A673 (cell line): Measurements from ENCODE around the gene REXO4. TPM values are rescaled to one million over a fixed set of nuclear protein-coding genes. Genes with fewer than 3 reads are reported as not detected.

Experiments
- BruUV-seq: library from RNA; stranded (reverse); fragments of 400-500 nt; replicated peaks from 2 replicates; lab custom pipeline; 2021; lab: Mats Ljungman, UMichigan
- CTCF ChIA-PET: fragments of 300-600 bp; sonication (Branson Sonifier 250); formaldehyde crosslinking; loops from one replicate; lab custom pipeline; 2022; ENCODE audit warnings: antibody characterized with exemption; lab: Charles Lee
- POLR2A ChIA-PET: fragments of 300-600 bp; sonication (Branson Sonifier 250); formaldehyde crosslinking; loops from one replicate; lab custom pipeline; 2022; ENCODE audit warnings: antibody characterized with exemption; ENCODE audit not compliant: low non-redundant PET; lab: Charles Lee
- DNase-seq: peaks from one replicate; pipeline ENCODE4 v3.0.0-alpha.2; 2015; ENCODE audit warnings: low spot score
- H3K27ac ChIP-seq: fragments of 200-600 bp; sonication (generic); 2 replicates; pipeline ENCODE4 v1.5.1; 2016; ENCODE audit warnings: mixed run types, low read depth, mild to moderate bottlenecking, mixed read lengths, antibody characterized with exemption, low read length; ENCODE audit not compliant: poor library complexity, severe bottlenecking
- H3K27me3 ChIP-seq: fragments of 200-600 bp; sonication (generic); replicated peaks from 2 replicates; pipeline ENCODE4 v1.6.1; 2017; ENCODE audit warnings: mixed run types, low read depth, mild to moderate bottlenecking, mixed read lengths, antibody characterized with exemption, low read length; ENCODE audit not compliant: insufficient read depth, poor library complexity
- H3K36me3 ChIP-seq: fragments of 200-600 bp; sonication (generic); 2 replicates; pipeline ENCODE4 v1.6.1; 2016; ENCODE audit warnings: mixed run types, mild to moderate bottlenecking, mixed read lengths, antibody characterized with exemption, low read length; ENCODE audit not compliant: insufficient read depth, poor library complexity, severe bottlenecking
- H3K4me1 ChIP-seq: fragments of 200-600 bp; sonication (generic); 2 replicates; pipeline ENCODE4 v1.6.1; 2017; ENCODE audit warnings: mixed run types, mild to moderate bottlenecking, mixed read lengths, antibody characterized with exemption, low read length; ENCODE audit not compliant: insufficient read depth, poor library complexity, severe bottlenecking
- H3K4me3 ChIP-seq: fragments of 200-600 bp; sonication (generic); 2 replicates; pipeline ENCODE4 v1.5.1; 2016; ENCODE audit warnings: low read depth, mixed run types, mild to moderate bottlenecking, mixed read lengths, low read length; ENCODE audit not compliant: poor library complexity, severe bottlenecking
- H3K9me3 ChIP-seq: fragments of 200-600 bp; sonication (generic); 2 replicates; pipeline ENCODE4 v1.6.1; 2016; ENCODE audit warnings: mixed run types, low read depth, mild to moderate bottlenecking, mixed read lengths, antibody characterized with exemption, low read length; ENCODE audit not compliant: poor library complexity, severe bottlenecking
- EZH2 ChIP-seq: fragments of 200-600 bp; sonication (generic); IDR thresholded peaks from 2 replicates; pipeline ENCODE4 v1.6.1; 2017; ENCODE audit warnings: borderline replicate concordance, low read depth, mild to moderate bottlenecking, mixed read lengths, antibody characterized with exemption, low read length; ENCODE audit not compliant: poor library complexity, severe bottlenecking
- intact Hi-C: fragments of 100-400 bp; cut with micrococcal nuclease; formaldehyde crosslinking; loops from one replicate; pipeline ENCODE4 v1.10.0; 2022; ENCODE audit not compliant: unreplicated experiment
- total RNA-seq: library from RNA; stranded (reverse); gene quantifications from 2 replicates; pipeline ENCODE4 v1.2.3, GENCODE V29; 2021
- TF ChIP-seq, protein P1 (sequence below): fragments of 300-800, 200-600 bp; sonication (generic); conservative IDR thresholded peaks from 2 replicates; pipeline ENCODE4 v1.5.1; 2017; ENCODE audit warnings: low read depth, mild to moderate bottlenecking, antibody characterized with exemption, low read length, moderate library complexity, mixed read lengths

REXO4 gene
- total RNA-seq, 1 experiment from 2014 or later = 35.9 TPM

DNA sequence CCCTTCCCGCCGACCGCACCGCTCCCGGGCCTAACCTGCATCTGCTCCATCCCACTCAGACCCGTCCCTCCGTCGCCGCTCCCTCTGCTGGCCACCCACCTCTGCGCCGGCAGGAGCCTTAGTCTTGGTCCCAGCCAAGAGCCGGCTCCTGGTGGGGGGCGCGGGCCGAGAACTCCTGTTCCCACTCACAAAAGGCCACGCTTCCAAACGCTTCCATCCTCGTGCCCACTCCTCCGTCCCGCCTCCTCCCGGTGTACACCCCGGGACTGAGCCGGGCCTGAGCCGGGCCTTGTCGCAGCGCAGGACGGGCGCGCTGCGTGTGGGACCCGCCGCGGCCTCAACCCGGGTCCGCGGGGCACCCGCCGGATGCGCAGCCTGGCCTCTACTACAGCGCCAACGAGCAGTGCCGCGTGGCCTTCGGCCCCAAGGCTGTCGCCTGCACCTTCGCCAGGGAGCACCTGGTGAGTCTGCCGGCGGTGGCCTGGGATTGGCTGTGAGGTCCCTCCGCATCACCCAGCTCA is 11.9 kb upstream of the REXO4 start:
- BruUV-seq = no TSS peak
- no peak overlapping the region for H3K4me3 ChIP-seq
- TF ChIP-seq, protein P1, sequence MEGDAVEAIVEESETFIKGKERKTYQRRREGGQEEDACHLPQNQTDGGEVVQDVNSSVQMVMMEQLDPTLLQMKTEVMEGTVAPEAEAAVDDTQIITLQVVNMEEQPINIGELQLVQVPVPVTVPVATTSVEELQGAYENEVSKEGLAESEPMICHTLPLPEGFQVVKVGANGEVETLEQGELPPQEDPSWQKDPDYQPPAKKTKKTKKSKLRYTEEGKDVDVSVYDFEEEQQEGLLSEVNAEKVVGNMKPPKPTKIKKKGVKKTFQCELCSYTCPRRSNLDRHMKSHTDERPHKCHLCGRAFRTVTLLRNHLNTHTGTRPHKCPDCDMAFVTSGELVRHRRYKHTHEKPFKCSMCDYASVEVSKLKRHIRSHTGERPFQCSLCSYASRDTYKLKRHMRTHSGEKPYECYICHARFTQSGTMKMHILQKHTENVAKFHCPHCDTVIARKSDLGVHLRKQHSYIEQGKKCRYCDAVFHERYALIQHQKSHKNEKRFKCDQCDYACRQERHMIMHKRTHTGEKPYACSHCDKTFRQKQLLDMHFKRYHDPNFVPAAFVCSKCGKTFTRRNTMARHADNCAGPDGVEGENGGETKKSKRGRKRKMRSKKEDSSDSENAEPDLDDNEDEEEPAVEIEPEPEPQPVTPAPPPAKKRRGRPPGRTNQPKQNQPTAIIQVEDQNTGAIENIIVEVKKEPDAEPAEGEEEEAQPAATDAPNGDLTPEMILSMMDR = 0 out of 2 replicates have a peak, but pooled peaks have one; percentile 26
- no peak for TF ChIP-seq EZH2
- no peaks in the 10 kb centered on the region for H3K9me3 ChIP-seq
- DNase-seq = no peak
- POLR2A ChIA-PET = no interaction called here
- peaks cover 7% of the 10 kb centered on the region for H3K27me3 ChIP-seq
- CTCF ChIA-PET = no interaction called here
- H3K36me3 ChIP-seq = no peaks in the 10 kb centered on the region
- H3K27ac ChIP-seq = no peak overlapping the region
- H3K4me1 ChIP-seq = no peaks in the 10 kb centered on the region
- intact Hi-C loops = no loop called here

DNA sequence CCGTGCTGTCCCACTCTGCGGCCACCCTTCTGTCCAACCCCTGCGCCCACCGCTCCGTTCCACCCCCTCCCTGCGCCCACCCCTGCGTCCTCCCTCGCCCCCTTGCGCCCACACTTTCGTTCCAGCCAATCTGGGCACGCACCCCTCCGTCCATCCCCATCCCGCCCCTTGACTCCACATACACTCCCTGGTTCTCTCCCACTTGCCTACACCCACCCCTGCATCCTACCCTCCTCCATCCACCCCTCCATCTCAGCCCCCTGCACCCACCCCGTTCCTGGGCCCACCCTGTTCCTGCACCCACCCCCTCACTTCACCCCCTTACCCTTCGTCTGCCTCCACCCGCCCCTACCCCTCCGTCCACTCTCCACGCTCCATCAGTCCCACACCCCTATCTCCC is 11.4 kb upstream of the REXO4 start:
- POLR2A ChIA-PET = no interaction called here

DNA sequence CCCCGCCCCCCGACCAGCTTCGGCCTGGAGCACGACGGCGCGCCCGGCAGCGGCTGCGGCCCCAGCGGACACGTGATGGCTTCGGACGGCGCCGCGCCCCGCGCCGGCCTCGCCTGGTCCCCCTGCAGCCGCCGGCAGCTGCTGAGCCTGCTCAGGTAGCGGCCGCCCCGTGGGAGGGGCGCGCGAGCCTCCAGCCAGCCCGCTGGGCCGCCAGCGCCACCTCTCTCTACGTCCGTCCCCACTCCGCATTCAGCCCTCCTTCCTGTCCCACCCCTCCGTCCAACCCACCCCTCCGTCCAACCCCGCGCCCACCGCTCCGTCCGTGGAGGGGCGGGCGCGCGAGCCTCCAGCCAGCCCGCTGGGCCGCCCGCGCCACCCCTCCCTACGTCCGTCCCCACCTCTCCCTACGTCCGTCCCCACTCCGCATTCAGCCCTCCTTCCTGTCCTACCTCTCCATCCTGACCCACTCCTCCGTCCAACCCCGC is 10.8 kb upstream of the REXO4 start:
- Histone ChIP-seq H3K9me3 (no peaks in the 10 kb centered on the region), H3K36me3 (no peaks in the 10 kb centered on the region), H3K27ac (no peak overlapping the region), H3K4me3 (no peak overlapping the region), H3K4me1 (no peaks in the 10 kb centered on the region), H3K27me3 (peaks cover 7% of the 10 kb centered on the region)
- DNase-seq = no peak
- intact Hi-C loops = no loop called here
- no peak for TF ChIP-seq EZH2
- TF ChIP-seq, protein P1 = no peak
- POLR2A ChIA-PET = no interaction called here
- CTCF ChIA-PET = no interaction called here
- no TSS peak for BruUV-seq

More for the DNA sequence above, 11.4 kb upstream of the REXO4 start:
- no TSS peak for BruUV-seq
- CTCF ChIA-PET = no interaction called here
- no peak overlapping the region for H3K27ac ChIP-seq
- intact Hi-C loops = no loop called here
- DNase-seq = no peak
- H3K36me3 ChIP-seq = no peaks in the 10 kb centered on the region
- TF ChIP-seq, protein P1 = no peak
- TF ChIP-seq EZH2 = no peak
- no peaks in the 10 kb centered on the region for H3K9me3 ChIP-seq
- no peak overlapping the region for H3K4me3 ChIP-seq
- no peaks in the 10 kb centered on the region for H3K4me1 ChIP-seq
- H3K27me3 ChIP-seq = peaks cover 7% of the 10 kb centered on the region
